GM12801 (cell line): ENCODE measurements around the gene PRELID1.

ENCODE experiments used
- CTCF ChIP-seq: IDR thresholded peaks from one replicate; pipeline ENCODE4 v1.5.1; 2011; ENCODE audit warnings: control low read depth; ENCODE audit not compliant: insufficient read length; ENCODE audit errors: extremely low read depth

PRELID1 gene

GRCh38 chr5:177351392-177352329, 48.1 kb downstream of the PRELID1 start, which contains the start of gene LMAN2:
TSS of gene LMAN2 (minus strand) at chr5:177351668. CDS start at chr5:177351647, 21 bp downstream.
- no peak for TF ChIP-seq CTCF

- no peak for TF ChIP-seq CTCF
Observed at GRCh38 chr5:177353093-177353492, 49.5 kb downstream of the PRELID1 start.

GRCh38 chr5:177354256-177354655, 50.7 kb downstream of the PRELID1 start:
- no peak for TF ChIP-seq CTCF

- TF ChIP-seq CTCF, result no peak
Observed at GRCh38 chr5:177354711-177355110, 51.1 kb downstream of the PRELID1 start.

- no peak for TF ChIP-seq CTCF
Observed at GRCh38 chr5:177355162-177355867, 51.7 kb downstream of the PRELID1 start.

GRCh38 chr5:177355868-177356168, 52.2 kb downstream of the PRELID1 start:
- no peak for TF ChIP-seq CTCF
